Posterior vena cava (tissue), 2 donors: ENCODE data around the gene TRABD. TPM values are rescaled to one million over a fixed set of nuclear protein-coding genes. Genes with fewer than 3 reads are reported as not detected.

Experiments
- DNase-seq: peaks from one replicate; pipeline ENCODE4 v3.0.0-alpha.2; 2020; ENCODE audit warnings: low spot score
- intact Hi-C, 2 donors: fragments of 100-400 bp; cut with DNase I; formaldehyde crosslinking; loops; one replicate each; pipeline versions ENCODE4 v1.14.1 to v1.14.2; 2022 to 2023
- total RNA-seq, 2 donors: library from RNA; stranded (reverse); fragmentation: NEBNext Ultra II Directional; extraction: Animal tissue kit (Norgen Biotek cat#: 25700); gene quantifications; one replicate each; pipeline ENCODE4 v1.2.1, GENCODE V29; 2021
- donor health status: DM: yes; HTN: yes; CAD: no.
- donor health status: DM: yes; HTN: yes; CAD: no.

The TRABD gene
- total RNA-seq, 2 donors from 2014 or later = 18.3 to 20.5 TPM

DNA sequence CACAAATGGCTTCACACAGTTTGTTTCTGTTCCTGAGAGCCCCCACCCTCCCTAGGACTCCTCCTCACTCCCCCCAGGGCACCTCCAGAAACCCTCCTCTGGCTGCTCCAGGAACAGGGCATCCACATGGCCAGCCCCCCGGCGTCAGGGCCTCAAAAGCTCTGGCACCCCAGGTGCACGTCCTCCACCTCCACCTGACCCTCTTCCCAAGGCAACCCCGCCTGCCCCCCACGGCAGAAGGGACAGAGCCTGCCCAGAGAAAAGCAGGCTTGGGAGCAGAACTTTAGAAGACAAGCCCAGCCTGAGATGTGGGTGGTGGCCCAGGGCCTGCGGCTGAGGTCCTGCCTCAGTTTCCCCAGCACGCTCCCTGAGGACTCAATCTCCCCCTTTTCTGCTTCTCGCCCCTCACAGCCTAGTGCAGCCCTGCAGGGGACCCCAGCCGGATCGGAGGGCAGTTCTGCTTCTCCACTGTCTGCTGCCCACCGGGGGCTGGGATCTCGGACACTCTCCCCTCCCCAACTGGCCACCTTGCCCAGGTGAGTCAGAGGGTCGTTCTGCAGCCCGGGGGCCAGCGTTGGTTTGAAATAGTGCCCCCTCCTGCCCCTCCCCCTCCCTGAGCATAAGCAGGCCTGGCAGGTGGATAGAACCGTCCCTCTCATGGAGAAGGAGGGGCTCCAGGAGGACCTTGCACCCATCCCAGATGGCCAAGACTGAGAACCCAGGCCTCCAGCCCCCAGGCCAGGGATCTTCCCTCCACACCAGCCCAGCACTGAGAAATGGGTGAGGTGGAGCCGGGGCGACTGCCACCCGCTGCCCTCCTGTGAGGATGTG is 2.4 kb upstream of the TRABD start:
- DNase-seq = no peak
- intact Hi-C loops = no loop called here

DNA sequence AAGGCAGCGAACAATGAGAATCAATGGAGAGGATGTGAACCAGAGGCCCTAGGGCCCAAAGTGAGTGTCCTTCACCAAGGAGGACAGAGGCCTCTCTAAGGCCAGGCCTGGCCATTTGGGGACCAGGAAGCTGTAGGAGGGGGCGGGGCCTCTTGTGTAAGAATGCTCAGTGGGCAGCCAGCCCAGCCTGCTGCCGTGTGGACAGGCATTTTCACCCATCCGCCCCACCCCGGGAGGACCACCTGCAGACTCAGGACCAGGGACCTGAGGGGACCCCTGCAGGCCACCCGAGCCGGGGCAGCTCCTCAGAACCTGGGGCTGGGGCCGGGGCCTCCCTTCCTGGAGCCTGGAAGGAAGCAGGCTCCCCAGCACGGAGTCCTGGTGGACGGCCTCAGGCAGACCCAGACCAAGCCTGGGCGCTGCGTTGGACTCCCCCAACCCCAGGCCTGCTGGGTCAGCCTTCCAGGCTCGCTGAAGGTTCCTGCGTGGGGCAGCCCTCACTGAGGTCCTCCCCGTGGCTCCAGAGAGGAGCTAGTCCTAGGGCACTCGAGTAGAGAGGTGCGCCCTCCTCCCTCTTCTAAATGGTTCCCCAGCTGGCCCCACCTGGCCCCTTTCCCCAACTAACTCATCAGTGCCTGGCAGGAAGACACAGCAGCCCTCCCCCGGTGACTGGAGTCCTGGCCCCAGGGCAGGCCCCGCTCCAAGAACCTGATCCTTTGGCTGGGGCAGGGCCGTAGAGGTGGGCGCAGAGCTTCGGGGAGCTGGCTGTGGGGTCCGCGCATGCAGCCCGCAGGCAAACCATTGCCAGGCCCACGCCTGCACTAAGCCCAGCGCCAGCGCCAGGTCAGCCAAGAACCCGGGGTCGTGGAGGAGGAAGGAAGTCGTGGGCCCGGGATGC is 1.5 kb upstream of the TRABD start:
- no peak for DNase-seq
- intact Hi-C loops = no loop called here

DNA sequence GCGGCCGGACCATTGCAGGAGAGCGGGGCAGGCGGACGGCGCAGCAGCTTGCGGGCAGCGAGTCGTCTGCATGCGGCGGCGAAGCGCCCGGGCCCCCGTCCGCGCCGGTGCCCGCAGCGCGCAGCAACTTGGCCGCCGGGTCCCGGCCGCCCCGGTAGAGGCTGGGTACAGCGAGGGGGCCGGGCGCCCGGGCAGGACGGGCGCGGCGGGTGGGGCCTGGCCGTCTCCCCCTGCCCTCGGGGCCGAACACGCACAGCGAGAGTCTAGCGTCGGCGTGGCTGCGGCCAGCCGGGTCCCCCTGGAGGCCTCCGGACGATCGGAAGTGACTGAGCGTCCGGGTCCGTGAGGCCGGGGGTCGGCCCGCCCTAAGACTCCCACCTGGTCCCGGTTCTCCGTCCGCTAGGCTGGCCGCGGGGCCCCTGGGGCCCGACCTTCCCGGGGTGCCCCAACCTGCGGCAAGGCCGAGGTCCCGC is 775 bp upstream of the TRABD start:
- intact Hi-C loops = no loop called here
- no peak for DNase-seq

DNA sequence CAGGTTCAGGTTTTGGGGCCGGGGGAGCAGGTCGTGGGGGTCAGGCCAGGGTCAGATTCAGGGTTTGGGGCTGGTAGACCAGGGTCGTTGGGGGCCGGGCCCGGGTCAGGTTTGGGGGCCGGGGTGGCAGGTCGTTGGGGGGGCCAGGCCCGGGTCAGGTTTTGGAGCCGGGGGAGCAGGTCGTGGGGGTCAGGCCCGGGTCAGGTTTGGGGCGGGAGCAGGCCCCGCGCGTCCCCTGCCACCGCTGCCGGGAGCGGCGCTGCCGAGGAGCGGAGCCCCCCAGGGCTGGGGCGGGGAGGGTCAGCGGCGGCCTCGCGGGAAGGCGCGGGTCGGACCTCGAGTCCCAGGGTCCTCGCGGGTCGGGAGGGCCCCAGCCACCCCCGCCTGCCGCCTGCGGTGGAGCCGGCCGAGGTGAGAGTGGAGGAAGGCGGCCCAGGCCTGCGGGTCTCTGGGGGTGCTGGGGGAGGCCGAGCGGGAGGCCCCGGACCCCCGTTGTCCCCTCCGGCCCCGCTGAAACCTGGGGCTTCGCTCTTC is 535 bp downstream of the TRABD start:
- intact Hi-C loops = no loop called here
- DNase-seq = no peak

DNA sequence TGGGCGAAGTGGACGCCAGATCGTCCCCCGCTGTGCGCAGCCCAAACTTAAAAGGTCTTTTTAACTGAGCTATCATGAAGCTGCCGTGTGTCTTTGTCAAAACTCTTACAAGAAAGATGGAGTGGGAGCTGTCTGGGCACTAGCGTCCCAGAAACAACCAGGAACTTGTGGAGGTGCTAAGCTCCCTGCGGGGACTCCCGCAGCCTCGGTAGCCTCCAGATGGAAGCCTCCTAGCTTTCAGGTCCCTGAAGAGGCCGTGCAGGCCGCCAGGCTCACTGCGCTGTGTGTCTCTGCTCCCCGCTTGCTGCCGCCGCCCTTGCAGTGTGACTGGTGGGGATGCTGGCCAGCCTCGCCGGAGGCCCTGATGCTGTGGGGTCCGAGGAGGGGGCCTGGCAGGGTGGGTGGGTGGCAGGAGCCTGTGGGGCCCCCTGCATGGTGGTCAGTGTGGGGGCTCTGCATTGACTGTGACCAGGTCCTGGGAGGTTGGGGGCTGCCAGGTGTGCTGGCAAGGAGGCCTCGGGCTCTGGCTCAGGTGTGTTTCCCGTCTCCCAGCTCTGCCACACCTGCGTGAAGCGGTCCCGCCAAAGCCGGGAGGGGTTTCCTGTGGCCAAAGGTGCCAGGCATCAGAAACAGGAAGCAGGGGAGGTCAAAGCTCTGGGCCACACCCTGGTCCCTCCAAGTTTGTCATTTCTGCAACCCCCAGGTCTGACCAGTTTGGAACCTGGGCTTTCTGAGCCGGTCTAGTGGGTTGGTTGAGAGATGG is 1.2 kb downstream of the TRABD start:
- DNase-seq = no peak
- intact Hi-C loops = no loop called here

DNA sequence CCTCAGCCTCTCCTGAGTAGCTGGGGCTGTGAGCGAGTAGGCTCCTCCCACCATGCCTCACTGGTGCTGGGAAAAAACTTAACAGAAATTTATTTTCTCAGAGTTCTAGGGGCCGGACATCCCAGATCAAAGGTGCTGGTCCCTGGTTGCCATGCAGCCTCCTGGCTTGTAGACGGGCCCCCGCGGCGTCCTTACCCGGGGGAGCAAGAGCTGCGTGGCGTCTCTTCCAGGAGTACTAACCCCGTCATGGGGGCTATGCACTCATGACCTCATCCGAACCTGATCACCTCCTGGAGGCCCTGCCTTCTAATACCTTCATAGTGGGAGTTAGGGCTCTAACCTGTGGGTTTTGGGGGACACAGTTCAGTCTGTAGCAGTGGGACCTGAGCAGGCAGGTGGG is 2.6 kb downstream of the TRABD start:
- no peak for DNase-seq
- intact Hi-C loops = no loop called here

DNA sequence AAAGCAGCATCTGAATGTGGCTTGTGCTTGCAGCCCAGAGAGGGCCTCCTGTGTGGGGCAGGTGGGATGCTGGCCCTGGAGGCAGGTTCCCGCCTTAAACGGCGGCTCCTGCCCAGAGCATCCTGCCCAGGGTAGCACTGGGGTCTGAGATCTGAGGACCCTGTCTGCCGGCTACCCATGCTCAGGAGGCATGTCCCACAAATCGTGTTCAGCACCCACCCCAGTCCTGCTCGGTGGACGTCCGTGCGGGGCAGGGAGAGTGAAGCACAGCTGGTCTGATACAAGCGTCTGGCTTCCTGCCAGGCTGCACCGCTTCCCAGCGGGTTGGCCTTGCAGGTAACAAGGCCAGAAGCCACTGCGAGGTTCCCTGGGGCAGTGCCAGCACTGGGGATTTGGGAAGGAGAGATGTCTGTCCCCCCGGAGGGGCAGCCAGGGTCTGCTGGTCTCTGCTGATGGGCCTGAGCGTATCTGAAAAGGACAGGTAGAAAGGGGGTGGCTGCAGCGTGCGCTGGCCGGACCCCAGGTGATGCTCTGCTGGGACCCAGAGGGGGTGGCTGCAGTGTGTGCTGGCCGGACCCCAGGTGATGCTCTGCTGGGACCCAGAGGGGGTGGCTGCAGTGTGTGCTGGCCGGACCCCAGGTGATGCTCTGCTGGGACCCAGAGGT is 3.6 kb downstream of the TRABD start:
- intact Hi-C loops = no loop called here
- no peak for DNase-seq

DNA sequence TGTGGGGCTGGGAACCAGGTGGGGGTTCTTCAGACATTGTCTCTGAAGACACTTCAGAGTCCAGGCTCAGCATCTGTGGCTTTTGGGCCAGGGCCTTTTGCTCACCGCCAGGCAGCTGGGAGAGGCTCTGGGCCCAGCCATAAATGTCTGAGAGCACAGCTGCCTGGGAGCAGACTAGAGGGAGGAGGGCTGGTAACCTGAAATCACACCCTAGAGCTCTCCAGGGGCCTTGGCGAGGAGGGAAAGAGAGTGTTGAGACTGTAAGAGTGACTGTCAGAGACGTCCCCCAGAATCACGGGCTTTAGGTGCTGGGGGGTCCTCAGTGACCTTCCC is 4.1 kb downstream of the TRABD start:
- DNase-seq = no peak
- intact Hi-C loops = no loop called here

DNA sequence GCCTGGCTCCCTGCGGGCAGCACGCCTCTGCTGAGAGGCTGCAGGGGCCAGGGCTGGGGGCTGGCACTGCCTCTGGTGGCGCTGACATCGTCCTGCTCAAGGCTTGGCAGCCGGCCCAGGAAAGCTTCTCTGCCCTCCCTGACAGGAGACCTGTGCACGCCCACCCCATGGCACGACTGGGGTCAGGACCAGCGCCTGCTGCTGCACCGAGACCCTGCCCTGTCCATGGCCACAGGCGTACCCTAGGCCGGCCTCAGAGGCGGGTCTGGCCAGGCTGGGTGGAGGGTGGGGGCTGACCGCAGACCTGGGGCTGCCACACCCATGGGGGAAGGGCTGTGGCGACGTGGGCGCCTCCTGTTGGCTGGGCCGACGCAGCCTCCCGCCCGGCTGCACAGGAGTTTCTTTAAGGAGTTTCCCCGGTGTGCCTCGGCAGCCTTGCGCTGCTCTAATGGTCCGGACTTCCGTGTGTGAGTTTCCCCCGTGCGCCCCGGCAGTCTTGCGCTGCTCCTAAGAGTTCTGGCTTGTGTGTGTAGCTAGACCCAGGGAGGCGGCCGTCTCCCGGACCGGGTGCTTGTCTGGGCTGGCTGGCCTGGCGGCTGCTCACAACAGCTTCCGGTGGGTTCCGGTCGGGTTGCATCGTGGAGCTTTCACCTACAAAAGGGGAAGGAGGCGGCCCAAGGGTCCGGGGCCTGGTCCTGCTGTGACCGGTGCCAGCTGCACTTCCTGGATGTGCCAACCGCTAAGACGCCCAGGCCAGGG is 4.6 kb downstream of the TRABD start:
- DNase-seq = peak; percentile 95

DNA sequence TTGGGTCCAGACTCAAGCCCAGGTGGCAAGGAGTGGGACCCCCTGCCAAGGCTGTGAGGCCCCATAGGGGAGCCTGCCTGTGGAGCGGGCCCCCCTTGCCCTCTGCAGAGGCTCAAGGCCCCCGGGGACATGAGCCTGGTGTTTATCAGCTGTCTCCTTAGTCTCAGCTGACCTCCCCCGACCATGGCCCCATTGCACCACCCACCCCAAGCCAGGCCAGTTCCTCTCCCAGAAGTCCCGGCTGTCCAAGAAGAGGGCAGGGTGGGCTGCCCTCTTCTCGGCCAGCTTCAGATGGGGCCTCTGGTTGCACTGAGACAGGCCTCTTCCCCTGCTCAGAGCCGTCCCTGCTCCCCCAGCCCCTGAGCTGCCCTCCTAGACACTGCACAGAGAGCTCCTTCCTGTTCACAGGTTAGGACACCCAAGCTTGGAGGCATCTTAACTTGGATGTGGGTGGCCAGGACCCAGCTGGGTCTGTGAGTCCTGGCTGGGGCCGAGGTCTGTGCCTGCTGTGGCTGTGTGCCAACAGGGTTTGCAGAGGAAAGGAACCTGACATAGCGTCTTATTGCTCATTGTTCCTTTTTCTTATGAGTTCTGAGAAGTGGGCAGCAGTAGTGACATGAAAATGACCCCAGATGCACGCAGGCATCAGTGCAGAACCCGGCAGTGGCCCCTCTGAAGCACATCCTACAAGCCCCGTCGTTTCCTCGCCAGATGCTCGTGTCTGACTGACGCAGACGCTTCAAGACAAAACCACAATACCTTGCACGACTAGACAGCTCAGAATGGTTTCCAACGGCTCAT is 5.4 kb downstream of the TRABD start:
- intact Hi-C loops = no loop called here
- no peak for DNase-seq

More for the DNA sequence above, 4.6 kb downstream of the TRABD start:
- intact Hi-C loops = no loop called here

DNA sequence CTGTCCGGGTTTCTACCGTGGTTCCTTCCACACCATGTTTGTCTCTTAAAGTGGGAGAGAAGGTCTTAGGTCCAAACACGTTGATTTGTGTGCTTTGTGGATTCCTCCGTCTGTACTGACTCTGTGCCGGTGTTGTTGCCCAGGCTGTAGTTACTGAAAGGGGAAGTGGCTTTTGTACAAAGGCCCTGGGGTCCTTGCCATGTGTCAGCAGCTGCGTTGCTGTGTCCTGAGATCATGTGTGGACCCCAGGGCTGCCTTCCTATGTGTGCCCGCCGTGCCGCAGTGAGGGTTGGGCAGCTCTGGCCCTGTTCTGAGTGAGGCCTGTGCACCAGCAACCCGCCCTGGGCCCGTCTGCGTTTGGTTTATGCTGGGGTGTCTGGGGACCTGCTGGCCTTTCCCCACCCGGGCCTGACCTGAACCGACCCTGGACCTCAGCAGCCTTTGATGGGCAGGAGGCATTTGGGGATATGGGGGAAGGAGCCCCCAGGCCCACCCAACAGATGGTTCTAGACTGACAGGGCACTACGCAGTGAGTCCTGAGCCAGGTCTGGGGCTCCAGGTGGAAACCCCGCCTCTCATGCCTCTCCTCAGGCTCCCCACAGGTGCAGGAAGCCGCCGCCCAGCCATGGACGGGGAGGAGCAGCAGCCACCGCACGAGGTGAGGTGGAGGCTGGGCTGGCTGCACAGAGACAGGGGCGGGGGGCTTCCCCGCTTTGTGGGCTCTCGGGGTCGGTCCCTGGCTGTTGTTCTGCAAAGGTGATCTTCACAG is 6.9 kb downstream of the TRABD start:
- intact Hi-C loops = no loop called here
- no peak for DNase-seq

DNA sequence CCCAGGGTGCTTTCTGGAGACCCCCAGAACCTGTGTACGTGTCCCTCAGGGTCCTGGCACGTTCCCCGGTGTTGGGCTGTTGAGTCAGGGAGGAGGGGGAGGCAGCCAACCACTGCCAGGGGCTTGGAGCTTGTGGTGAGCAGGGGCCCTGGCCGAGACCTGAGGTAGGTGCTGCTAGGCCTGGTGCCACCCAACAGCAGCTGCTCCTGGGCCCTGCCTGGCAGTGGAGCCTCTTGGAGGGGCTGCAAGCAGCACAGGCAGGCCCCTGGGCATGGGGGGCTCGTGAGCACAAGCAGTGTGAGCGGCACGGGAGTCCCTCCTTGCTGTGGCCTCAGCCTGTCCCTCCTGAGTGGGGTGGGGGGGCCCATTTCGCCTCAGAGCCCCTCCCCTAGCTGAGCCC is 7.9 kb downstream of the TRABD start:
- DNase-seq = no peak
- intact Hi-C loops = no loop called here

DNA sequence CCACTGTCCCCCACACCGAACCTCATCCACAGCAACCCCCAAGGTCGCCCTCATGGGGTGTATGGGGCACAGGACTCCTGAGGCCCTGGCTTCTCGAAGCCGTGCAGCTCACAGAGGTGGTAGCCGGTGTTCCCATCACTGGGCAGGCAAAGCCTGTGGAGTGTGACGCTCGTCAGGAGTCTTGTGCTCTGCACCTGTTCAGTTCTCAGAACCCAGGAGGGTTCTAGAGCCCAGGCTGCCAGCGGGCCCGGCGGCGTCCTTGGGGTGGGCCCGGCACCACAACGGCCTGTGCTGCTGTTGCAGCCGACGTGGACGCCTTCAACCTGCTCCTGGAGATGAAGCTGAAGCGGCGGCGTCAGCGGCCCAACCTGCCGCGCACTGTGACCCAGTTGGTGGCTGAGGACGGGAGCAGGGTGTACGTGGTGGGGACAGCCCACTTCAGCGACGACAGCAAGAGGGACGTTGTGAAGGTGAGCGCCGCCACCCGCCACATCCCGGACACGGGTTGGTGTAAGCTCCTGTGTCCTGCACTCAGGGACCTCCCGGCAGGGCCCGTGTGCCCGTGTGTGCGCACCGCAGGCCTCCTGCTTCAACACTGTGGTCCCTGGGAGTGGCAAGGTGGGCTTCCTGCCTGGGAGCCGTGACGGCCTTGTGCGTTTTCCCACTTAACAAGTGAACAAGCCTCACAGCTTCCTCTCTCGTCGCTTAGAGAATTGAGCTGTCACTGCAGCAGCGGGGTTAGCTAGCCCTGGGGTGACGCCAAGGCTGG is 8.5 kb downstream of the TRABD start:
- no peak for DNase-seq
- intact Hi-C loops = no loop called here

DNA sequence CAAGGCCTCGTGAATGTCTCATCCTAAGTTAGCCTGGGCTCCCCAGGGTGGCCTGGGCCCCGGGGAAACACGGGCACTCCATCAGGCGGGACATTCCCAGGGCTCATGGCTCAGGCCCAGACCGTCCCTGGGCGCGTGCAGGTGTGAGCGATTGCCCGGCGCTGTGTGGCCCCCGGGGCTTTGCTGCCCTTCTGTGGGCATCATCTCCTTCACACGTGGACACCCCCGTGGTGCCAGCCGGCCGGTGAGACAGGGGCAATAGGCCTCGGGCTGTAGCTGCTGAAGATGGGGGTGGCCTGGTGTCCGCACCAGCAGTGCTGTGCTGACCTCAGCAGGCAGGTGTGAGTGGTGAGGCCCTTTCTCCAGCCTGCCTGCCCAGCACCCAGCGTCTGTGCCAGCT is 10.5 kb downstream of the TRABD start:
- intact Hi-C loops = no loop called here

DNA sequence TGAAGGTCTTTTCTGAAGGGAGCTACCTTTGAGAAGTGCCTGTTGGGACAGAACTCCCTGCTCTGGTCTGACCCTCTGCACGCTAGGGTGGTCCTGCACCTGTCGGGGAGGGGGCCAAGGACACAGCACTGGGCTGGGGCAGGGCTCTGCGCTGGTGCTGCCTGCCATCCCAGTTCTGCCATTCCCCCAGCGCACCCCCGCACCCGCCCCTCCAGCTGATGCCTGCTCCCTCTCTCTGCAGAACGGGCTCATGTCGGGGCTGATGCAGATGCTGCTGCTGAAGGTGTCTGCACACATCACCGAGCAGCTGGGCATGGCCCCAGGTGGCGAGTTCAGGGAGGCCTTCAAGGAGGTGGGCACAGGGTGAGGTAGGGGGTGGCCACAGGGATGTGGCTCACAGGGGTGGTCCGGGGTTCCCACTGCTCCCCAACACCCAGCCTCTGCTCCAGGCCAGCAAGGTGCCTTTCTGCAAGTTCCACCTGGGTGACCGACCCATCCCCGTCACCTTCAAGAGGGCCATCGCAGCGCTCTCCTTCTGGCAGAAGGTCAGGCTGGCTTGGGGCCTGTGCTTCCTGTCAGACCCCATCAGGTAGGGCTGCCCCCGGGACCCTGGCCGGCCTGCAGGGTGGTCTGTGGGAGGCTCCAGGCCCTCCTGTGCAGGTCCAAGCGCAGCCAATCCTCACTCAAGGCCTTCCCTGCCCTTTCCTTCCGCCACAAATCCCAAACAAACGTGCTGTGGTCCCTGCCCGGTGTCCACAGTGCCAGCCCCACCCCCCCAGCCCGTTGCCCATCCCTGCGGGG is 11.5 kb downstream of the TRABD start:
- no peak for DNase-seq

More for the DNA sequence above, 10.5 kb downstream of the TRABD start:
- DNase-seq = no peak

More for the DNA sequence above, 11.5 kb downstream of the TRABD start:
- intact Hi-C loops = no loop called here
